GM19023 (cell line): ENCODE measurements around the gene MRPS2.

Experiments used
- ATAC-seq: cut with Tn5 transposase; IDR thresholded peaks from one replicate; pipeline ENCODE4 v1.9.1; 2021; ENCODE audit warnings: mild to moderate bottlenecking, moderate library complexity; ENCODE audit not compliant: unreplicated experiment

The MRPS2 gene

DNA sequence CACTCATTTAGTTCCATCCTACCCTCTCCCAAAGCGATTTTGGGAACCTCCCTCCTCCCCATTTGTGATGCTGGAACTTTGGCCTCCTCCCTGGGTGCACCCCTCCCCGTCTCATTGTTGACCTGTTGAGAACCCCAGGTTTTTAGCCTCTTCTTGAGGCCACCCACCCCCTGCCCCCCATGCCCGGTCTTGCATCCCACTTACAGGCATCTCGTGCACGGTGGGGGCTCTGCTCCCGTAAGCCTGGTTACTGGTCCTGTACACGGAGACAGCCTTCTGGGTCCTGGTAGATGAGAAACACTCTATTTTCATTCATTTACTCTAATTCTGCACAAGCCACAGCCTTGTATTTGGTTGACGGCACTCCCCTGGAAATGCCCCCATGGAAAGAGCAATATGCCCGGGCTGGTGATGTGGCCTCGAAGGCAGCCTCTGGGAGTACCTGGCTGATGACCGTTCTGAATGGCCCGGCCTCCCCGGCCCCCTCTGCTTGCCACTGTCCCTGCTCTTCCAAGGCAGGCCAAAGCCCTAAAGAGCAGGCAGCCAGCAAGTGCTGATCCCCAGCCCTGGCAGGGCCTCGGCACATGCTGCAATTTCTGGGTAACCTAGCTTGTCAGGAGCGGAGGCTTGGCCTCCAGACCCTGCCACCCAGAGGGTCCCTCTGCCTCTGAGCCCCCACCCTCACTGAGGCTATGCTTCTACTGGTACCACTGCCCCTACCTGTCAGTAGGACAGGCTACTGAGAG is 1.9 kb upstream of the MRPS2 start:
- no peak for ATAC-seq

DNA sequence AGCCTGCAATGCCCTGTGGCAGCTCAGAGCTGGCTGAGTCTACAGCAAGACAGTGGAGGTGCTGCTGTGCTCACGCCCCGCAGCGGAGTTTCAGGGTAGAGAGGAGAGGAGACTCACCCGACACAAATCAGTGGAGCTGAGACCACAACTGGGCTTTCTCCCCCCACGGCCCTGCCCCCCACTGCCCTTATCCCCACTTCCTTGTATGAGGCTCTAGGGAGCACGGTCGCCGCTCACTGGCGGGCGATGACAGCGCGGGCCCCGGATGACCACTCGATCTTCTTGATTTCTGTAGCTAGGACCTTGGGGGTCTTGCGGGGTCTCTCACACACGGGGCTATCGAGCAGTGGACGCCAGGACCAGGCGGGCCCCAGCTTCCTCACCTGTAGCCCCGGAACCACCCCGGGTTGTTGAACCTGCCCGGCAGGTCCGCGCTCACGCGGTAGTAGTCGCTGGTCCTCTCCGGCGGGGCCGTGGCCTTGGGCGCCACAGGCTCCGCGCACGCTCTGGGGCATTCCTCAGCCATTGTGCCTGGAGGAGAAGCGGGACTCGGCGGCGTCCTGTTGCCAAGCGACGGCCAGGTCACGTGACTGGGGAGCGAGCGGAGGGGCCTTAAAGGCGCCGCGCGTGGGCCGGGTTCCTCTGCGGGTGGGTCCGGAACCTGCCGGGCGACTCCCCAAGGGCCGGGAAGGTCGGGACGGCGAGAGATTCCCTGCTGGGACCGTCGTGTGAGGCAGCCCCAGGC is 984 bp upstream of the MRPS2 start:
- ATAC-seq: peak; percentile 53

DNA sequence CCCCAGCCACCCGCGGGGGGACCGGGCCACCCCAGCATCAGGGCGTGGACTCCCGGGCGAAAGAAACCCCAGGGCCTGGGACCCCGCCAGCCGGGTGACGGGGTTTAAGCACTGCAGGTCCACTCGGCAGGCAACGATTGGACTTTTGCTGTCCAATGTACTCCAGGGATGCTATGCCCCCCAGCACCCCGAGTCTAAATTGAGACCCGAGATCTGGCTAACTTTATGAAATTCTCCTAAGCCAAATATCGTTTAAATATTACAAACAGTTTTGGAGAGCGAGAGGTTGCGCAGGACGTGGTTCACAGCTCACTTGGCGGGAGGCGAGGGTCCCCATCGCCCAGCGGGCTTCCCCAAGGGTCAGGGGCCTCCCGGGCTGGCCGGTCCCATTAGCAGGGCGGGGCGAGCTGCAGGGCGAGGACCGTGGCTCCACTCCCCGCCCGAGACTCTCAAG is 384 bp upstream of the MRPS2 start:
- ATAC-seq: no peak

DNA sequence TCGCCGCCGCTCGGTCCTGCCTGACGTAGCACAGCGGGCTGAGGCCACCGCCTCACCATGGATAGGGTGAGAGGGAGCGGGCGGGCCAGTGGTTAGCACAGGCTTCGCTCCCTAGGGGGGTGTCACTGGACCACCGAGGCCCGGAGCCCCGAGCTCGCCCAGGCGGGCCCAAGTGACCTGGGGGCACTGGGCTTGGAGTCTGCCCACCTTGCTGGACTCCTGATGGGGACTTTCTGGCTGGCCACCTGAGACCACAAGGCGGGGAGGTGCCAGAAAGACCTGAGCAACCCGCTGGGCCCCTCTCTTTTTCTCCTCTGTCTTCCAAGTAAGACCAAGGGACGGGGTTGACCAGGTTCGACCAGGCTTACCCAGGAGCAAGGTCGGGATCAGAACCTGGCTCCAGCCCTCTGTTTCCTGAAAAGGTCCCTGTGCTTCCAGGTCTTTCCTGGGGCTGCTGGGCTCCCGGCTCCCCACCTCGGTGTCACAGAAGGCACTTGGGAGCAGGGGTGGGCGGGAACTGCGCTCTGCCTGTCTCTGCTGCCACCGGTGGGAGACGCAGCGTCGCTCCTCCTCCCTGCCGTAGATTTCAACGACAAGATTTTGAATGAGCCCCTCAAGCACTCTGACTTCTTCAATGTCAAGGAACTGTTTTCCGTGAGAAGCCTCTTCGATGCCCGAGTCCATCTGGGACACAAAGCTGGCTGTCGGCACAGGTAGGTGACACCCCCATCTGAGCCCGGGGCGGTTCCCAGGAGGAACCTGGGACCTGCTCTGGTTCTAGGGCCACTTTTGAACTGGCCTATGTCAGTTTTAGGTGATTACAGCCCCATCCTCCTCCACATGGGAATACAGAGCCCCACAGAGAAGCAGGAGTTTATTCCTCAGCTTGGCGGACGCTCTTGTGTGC is 1.0 kb downstream of the MRPS2 start:
- ATAC-seq: no peak

GRCh38 chr9:135502168-135502872 is 1.8 kb downstream of the MRPS2 start:
- ATAC-seq: no peak

GRCh38 chr9:135502873-135503321 is 2.4 kb downstream of the MRPS2 start:
- no peak for ATAC-seq

- no peak for ATAC-seq
Observed at GRCh38 chr9:135503371-135504261, 3.1 kb downstream of the MRPS2 start.

DNA sequence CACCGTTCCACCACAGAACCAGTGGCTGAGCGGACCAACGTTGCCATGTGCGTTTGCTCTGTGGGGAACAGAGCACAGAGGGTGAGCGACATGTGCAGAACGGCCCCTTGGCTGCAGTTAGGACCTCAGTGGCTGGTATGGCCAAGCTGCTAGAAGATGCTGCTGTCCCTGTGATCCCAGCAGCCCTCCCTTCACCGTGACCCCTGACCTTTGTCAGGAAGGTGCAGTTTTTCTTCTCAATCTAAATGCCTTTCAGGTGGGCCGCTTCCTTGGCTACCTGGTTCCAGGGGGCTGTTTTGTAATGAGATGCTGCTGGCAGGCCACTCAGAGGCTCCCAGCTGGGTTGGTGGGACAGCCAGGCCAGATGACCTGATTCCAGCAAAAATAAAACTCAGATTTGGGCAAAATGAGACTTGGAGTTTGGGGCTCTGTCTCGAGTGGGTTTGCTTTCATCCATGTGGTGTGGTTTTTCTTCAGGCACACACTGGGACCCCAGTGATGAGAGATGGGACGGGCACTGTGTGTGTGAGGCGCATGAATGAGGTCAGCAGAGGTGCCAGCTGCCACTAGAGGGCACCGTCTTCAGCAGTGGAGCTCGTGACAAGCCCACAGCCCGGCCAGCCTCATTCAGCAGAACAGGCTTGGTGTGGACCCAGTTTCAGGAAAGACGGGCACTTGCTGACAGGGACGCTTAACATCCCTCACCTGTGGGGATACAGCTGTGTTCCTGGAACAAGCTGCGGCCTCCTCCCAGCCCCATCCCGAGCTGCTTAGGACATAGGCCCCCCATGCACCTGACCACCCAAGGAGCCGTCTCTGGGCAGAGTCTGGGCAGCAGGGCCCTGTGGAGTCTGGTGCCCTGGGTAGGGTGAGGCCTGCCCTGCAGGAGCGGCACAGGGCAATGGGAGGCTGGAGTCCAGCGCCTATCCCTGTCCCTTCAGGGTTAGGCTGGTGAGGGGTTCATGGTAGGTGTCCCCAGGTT is 4.1 kb downstream of the MRPS2 start:
- no peak for ATAC-seq

DNA sequence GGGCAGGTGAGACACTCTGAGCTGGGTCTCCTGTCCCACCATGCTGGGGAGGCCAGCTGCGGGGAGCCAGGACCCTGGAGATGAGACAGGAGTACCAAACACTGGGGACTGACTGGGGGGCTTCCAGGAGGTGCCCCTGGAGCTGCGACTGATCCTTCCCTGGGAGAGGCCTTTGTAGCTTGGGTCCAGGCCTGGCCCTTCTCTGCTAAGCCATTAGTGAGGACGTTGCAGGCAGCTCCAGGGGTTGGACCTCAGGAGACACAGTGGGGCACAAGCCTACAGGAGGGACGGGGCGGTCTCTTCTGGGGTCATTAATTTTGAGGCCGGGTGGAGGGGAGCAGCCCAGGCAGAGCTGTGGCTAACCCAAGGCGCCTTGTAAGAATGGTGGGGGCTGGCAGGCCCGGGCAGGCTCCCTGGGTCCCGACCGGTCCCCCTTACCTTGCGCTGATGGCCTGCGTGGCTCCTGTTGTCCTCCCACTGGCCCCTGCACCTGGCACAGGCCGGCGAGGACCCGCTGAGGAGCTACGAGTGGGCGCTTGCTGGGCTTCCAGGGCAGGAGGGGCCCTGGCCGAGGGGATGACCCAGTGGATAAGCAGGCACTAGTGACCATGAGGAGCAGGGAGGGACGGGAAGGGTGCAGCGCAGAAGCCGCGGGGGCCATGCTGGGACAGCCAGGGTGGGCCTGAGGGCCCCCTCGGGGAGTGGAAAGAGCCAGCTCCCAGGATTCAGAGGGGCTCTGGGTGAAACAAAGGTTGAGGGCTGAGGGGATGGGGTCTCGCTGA is 5.1 kb downstream of the MRPS2 start:
- ATAC-seq: no peak

- no peak for ATAC-seq
Observed at GRCh38 chr9:135506327-135507103, 6.0 kb downstream of the MRPS2 start.

DNA sequence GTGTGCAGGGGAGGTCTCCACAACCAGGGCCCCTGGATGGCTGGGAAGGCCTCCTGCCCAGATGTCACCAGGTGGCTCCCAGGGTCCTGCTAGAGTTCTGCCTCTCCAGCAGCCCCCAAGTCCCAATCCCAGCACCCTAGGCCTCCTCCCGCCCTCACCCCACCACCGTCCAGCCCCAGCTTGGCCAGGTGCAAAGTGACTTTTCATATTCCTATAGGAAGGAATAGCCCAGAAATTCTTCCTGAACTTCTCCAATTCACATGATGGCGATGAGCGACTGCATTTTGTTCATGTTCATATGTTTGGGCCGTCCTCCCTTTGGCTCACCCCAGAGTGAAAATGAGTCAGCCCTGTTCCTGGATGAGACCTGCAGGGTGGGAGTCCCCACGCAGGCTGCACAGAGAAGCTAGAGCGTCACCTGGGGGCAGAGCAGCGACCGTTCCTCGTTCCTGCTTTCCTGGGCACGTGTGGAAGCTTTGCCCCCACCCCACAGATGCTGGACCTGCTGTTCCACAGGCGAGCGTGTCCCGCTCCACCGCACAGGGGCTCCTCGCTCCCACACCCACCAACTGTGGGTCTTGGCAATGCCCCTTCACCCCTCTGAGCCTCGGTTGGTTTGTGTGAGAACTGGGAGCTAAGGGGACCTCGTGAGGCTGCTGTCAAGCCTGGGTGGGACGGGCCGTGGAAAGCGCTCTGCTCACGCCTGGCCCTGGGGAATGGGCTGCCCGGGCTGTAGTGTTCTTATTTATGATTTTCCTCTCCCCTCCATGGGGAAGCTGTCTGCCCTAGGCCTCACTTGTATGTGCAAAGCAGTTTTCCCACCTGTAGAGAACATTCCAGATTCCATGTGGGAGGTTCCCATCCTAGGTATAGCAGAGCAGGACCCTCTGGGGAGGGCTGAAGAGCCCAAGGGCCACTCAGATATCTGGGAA is 6.9 kb downstream of the MRPS2 start:
- no peak for ATAC-seq

DNA sequence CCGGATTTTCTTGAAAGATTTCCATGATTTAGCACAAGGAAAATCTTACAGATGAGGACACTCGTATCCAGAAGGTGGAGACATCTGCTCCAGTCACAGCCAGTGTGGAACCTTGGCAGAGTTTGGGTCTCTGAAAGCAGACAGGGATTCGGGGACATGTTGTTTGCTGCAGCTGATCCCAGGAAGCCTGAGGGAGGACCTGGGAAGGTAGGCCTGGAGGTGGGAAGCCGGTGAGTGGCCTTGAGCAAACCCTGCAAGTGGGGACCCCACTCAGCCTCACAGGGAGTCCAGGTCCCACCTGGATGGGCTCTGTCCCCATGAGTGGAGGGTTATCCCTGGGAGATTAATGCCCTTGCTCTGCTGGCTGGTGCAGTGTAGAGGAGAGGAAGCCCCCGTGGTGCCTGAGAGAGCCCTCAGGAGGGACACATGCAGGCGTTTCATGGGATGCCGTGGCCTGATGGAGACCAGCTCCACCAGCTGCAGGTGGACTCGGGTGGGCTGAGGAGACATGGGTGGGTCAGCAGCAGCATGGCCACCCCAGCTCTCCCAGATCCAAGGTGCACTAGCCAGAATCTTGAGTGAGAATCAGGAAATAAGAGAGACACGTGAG is 7.8 kb downstream of the MRPS2 start:
- no peak for ATAC-seq

DNA sequence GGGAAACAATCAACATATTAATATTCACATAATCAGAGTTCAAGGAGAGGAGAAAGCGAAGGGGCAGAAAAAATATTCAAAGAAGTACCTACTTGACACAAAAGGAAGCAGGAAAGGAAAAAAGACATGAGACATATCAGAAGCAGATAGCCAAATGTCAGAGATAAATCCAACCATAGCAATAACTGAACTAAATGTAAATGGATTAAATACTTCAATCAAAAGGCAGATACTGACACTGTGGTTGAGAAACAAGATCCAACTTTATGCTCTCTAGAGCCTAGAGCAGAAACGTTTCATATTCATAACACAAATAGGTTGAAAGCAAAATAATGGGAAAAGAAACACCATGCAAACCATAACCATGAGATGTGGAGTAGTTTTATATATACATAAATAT is 9.0 kb downstream of the MRPS2 start:
- ATAC-seq: no peak

DNA sequence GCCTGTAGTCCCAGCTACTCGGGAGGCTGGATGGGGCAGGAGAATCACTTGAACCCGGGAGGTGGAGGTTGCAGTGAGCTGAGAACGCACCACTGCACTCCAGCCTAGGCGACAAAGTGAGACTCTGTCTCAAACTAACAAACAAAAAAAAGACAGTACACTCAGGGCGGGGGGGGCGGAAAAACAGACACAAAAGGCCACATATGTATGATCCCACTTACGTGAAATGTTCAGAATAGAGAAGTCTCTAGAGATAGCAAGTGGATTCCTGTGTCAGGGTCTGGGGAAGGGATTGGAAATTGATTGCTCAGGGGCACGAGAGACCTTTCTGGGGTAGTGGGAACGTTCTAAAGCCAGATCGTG is 11.7 kb downstream of the MRPS2 start:
- no peak for ATAC-seq

DNA sequence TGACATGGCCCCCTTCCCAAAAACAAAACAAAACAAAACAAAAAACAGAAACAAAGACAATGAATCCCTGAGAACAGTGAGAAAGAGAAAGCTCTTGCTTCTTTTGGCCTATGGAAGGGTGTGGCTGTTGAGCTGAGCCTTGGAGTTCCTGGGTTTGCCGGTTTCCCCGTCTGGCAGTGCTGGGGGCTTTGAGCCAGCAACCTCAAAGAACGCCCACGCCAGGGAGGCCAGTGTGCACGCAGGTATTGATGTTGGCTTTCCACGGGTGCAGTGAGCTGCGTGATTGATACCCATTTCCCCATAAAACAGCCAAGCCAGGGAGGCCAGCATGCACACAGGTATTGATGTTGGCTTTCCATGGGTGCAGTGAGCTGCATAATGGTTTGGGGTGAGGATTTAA is 12.4 kb downstream of the MRPS2 start:
- no peak for ATAC-seq
